Testis (tissue), 3 donors: ENCODE data around the gene FASN. TPM values are rescaled to one million over a fixed set of nuclear protein-coding genes. Genes with fewer than 3 reads are reported as not detected.
"Not testable (repeated sequence)": the region's sequence is repeated elsewhere in the genome, so short reads cannot be mapped to it uniquely, and the experiment has no call there.

Experiments used
- DNase-seq: peaks from one replicate; pipeline ENCODE4 v3.0.0-alpha.2; 2019
- H3K27ac ChIP-seq, 2 donors: fragments of 200-600 bp; sonication (generic); one replicate each; pipeline ENCODE4 v1.5.1; 2019
- H3K27me3 ChIP-seq: fragments of 200-600 bp; sonication (generic); one replicate; pipeline ENCODE4 v1.5.1; 2019
- H3K36me3 ChIP-seq: fragments of 200-600 bp; sonication (generic); one replicate; pipeline ENCODE4 v1.5.1; 2017; ENCODE audit warnings: low read depth; ENCODE audit errors: missing control alignments
- H3K4me1 ChIP-seq: fragments of 200-600 bp; sonication (generic); one replicate; pipeline ENCODE4 v1.5.1; 2019
- H3K4me3 ChIP-seq, 2 donors: fragments of 200-600 bp; sonication (generic); one replicate each; pipeline ENCODE4 v1.5.1; 2017 to 2019
- H3K9me3 ChIP-seq: fragments of 200-600 bp; sonication (generic); one replicate; pipeline ENCODE4 v1.5.1; 2017
- POLR2A ChIP-seq: fragments of 450-650 bp; IDR thresholded peaks from one replicate; pipeline ENCODE4 v1.6.1; 2017; ENCODE audit warnings: antibody characterized with exemption, mild to moderate bottlenecking, moderate library complexity
- WGBS, 2 donors: methylation state at CpG; one replicate each; pipeline ENCODE4 v1.1.5; 2018; 5-methylcytosine and 5-hydroxymethylcytosine counted together
- intact Hi-C: fragments of 100-400 bp; cut with DNase I; formaldehyde crosslinking; loops from one replicate; pipeline ENCODE4 v1.15.1; 2023; ENCODE audit warnings: low total_unique reads
- polyA plus RNA-seq: library from polyadenylated mRNA; stranded (reverse); fragments of 350-450 nt; fragmentation: Illumina TruSeq; extraction: RNeasy Lipid Tissue Mini Kit (QIAGEN cat#74804); gene quantifications from one replicate; pipeline ENCODE4 v1.2.3, GENCODE V29; 2014; ENCODE audit warnings: low read depth, low replicate concordance; ENCODE audit not compliant: insufficient read depth
- total RNA-seq, 2 donors: library from RNA; depleted of rRNA; stranded (reverse); fragments of >200 nt; gene quantifications; one replicate each; pipeline ENCODE4 v1.2.3, GENCODE V29; 2016
- TF ChIP-seq, protein P1 (sequence below), 3 experiments: fragments of 450-650 bp in 2 of 3; fragments of 200-600 bp in 1 of 3; sonication (generic) in 1 of 3; IDR thresholded peaks; one replicate each; pipeline ENCODE4 v1.5.1; 2016 to 2019; ENCODE audit warnings: antibody characterized with exemption in 3 of 3, mild to moderate bottlenecking in 2 of 3, moderate library complexity in 1 of 3

Gene FASN
- total and polyA plus RNA-seq, 3 donors from 2014 or later, result 47.6 to 93.0 (median 76.2) TPM

DNA sequence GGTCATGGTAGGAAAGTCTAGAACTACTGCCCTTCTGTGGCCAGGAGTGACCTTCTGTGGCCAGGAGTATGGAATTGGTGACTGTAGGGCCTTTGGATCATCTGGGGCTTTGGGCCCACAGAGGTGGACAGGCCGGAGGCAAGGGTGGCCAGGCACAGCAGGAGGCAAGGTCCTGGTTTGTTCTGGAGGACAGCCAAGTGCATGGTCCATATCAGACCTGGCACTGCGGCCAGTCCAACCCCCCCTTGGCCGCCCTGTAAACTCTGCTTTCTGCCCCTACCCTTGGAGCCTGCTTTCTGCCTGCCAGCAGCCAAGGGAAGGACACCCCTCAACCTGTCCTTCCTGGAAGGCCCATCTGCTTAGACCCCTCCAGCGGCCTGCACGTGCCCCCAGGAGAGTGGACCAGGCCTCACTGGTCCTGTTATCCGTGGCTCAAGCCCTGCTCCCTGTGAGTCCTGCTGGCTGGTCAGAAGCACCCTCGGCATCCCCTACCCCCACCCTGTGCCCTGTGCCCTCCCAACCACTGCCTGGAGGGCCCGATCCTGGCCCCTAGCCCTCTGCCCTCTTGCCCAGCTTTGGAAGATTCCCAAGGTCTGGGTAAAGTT lies 58.2 kb downstream of the FASN start:
- no peak for TF ChIP-seq POLR2A
- TF ChIP-seq, protein P1, sequence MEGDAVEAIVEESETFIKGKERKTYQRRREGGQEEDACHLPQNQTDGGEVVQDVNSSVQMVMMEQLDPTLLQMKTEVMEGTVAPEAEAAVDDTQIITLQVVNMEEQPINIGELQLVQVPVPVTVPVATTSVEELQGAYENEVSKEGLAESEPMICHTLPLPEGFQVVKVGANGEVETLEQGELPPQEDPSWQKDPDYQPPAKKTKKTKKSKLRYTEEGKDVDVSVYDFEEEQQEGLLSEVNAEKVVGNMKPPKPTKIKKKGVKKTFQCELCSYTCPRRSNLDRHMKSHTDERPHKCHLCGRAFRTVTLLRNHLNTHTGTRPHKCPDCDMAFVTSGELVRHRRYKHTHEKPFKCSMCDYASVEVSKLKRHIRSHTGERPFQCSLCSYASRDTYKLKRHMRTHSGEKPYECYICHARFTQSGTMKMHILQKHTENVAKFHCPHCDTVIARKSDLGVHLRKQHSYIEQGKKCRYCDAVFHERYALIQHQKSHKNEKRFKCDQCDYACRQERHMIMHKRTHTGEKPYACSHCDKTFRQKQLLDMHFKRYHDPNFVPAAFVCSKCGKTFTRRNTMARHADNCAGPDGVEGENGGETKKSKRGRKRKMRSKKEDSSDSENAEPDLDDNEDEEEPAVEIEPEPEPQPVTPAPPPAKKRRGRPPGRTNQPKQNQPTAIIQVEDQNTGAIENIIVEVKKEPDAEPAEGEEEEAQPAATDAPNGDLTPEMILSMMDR (IDR thresholded peaks at IDR 0.05), result no peak
- peaks cover 27% of the 10 kb centered on the region for H3K4me1 ChIP-seq
- no peaks in the 10 kb centered on the region for H3K36me3 ChIP-seq
- 85 to 93% methylated on average over 7 to 8 of the region's 8 CpGs for WGBS, 2 donors
- no peaks in the 10 kb centered on the region for H3K9me3 ChIP-seq
- no peak overlapping the region for H3K27ac ChIP-seq
- DNase-seq, result no peak
- H3K4me3 ChIP-seq, result no peak overlapping the region
- H3K27me3 ChIP-seq, result no peaks in the 10 kb centered on the region
- intact Hi-C loops, result loop anchor here (10.0 kb wide), 1 partner anchor 115 kb away; no protein-coding TSS in a partner anchor

GRCh38 chr17:82038796-82039409 lies 59.1 kb downstream of the FASN start:
- WGBS, 2 donors, result 38 to 54% methylated on average over 16 of the region's 16 CpGs
- Histone ChIP-seq H3K27ac (peak overlapping the region in 1 of 2 donors; percentile 47), H3K4me1 (peaks cover 27% of the 10 kb centered on the region)
- H3K36me3 ChIP-seq, H3K27me3 ChIP-seq, H3K9me3 ChIP-seq, H3K4me3 ChIP-seq: not testable (repeated sequence)
- peak; percentile 76 for DNase-seq
- intact Hi-C loops, result loop anchor here (10.0 kb wide), 1 partner anchor 116 kb away; no protein-coding TSS in a partner anchor

DNA sequence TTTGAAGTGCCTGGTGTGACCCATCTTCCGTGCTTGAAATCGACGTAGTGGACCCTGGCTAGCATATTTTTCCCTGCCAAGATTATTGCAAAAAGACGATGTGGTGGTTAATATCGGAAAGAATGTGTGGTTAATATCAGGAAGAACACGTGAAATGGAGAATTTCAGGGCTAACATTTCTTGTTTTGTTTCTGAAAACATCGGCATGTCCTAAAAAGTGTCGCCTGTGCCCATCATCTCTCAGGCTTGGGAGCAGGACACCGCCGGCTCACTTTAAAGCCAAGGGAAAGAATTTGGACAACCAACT lies 60.2 kb downstream of the FASN start:
- DNase-seq, result no peak
- Histone ChIP-seq H3K9me3 (no peaks in the 10 kb centered on the region), H3K27ac (peak overlapping the region; percentile 89 to 97), H3K4me1 (peaks cover 27% of the 10 kb centered on the region), H3K27me3 (no peaks in the 10 kb centered on the region), H3K36me3 (no peaks in the 10 kb centered on the region), H3K4me3 (peak overlapping the region in 1 of 2 donors; percentile 73)
- intact Hi-C loops, result loop anchor here (10.0 kb wide), 1 partner anchor 117 kb away; no protein-coding TSS in a partner anchor
- WGBS, 2 donors, result 6% methylated on average over 10 of the region's 10 CpGs
- TF ChIP-seq POLR2A, result no peak
- TF ChIP-seq, protein P1 (IDR thresholded peaks at IDR 0.05), result no peak

DNA sequence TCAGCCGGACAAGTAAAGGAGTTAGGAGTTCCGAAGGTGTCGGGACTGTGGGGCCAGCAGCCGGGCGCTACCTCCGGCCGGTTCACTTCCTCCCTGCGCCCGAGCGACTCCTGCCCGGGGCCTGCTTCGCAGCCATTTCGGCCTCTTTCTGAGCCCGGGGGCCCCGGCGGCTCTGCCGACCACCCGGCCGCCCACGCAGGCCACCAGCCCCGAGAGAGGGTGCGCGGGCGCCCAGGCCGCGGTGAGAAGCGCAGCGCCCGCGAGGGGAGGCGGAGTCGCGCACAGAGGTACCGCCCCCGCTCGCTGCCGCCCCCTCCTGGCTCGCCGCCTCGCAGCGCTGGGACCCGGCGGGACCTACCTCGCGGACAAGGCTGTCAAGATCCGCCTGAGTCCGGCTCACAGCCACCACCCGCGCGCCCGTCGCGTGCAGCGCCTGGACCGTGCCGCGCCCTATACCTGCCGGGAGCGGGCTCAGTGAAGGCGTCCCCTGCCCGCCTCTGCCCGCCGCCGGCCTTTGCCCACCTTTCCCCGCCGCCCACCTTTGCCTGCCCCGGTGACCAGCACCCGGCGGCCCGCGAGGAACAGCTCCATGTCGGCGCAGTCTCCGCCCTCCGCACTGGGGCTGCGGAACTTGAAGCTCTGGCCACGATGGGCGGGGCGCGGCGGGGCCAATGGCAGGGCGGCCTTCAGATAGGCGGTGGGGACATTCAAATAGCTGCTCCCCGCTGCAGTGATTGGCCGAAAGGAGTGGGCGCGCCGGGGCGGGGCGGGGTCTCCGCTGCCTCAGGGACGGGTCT lies 60.7 kb downstream of the FASN start, which contains the start of gene DCXR:
Gene DCXR (minus strand): TSS at position 606 of the 797 bp plus-strand sequence. CDS start 15 bp downstream, at position 591.
- intact Hi-C loops, result loop anchor here (10.0 kb wide), 1 partner anchor 118 kb away; no protein-coding TSS in a partner anchor
- no peaks in the 10 kb centered on the region for H3K9me3 ChIP-seq
- no peaks in the 10 kb centered on the region for H3K27me3 ChIP-seq
- TF ChIP-seq, protein P1 (IDR thresholded peaks at IDR 0.05), result peak; percentile 63 to 71 (median 67)
- peak; percentile 9 for TF ChIP-seq POLR2A
- WGBS, 2 donors, result 0 to 1% methylated on average over 9 to 68 of the region's 92 CpGs
- peak; percentile 99 for DNase-seq
- H3K36me3 ChIP-seq, result no peaks in the 10 kb centered on the region
- H3K4me1 ChIP-seq, result peaks cover 30% of the 10 kb centered on the region
- H3K27ac ChIP-seq, result peak within 1 kb of the TSS; percentile 89 to 97
- peak within 1 kb of the TSS; percentile 63 to 73 for H3K4me3 ChIP-seq

- Histone ChIP-seq H3K27me3 (no peaks in the 10 kb centered on the region), H3K9me3 (no peaks in the 10 kb centered on the region), H3K4me3 (peak overlapping the region; percentile 63 to 73), H3K4me1 (peaks cover 34% of the 10 kb centered on the region), H3K27ac (peak overlapping the region; percentile 89 to 97), H3K36me3 (no peaks in the 10 kb centered on the region)
- no peak for DNase-seq
- intact Hi-C loops, result loop anchor here (10.0 kb wide), 1 partner anchor 118 kb away; no protein-coding TSS in a partner anchor
- TF ChIP-seq POLR2A, result no peak
- TF ChIP-seq, protein P1 (IDR thresholded peaks at IDR 0.05), result no peak
- WGBS, 2 donors, result 43 to 49% methylated on average over 9 to 23 of the region's 23 CpGs
Measured at GRCh38 chr17:82036634-82037091, 61.4 kb downstream of the FASN start.
